ENCODE results near the gene GSTCD.

GRCh38 chr4:105831189-105831588 lies 122.6 kb downstream of the GSTCD start:
- no peak for TF ChIP-seq POLR2A (IDR thresholded peaks at IDR 0.05)
- TF ChIP-seq CTCF (IDR thresholded peaks at IDR 0.05) = no peak

Data from body of pancreas (tissue), 4 donors.